Right renal pelvis (tissue), 4 donors: ENCODE results near the gene PIK3R4. TPM values are rescaled to one million over a fixed set of nuclear protein-coding genes. Genes with fewer than 3 reads are reported as not detected.

ENCODE experiments used
- DNase-seq, 4 donors: peaks; one replicate each; pipeline ENCODE4 v3.0.0-alpha.2; 2013; ENCODE audit warnings: low read depth in 4 of 4, low spot score in 3 of 4, missing footprints in 1 of 4
- polyA plus RNA-seq, 4 donors: library from polyadenylated mRNA; unstranded; fragments of 120-200 nt; gene quantifications; one replicate each; pipeline ENCODE4 v1.2.1, GENCODE V29; 2013; ENCODE audit not compliant: insufficient read length in 4 of 4

PIK3R4 gene
- polyA plus RNA-seq, result 10 to 100 TPM; 43.6 to 53.6 (median 47.7) TPM

GRCh38 chr3:130746246-130747039 lies at the start of gene PIK3R4:
TSS of gene PIK3R4 (minus strand) at chr3:130746829. CDS start at chr3:130745218, 1,611 bp downstream.
- peak; percentile 95 to 99 (median 98) for DNase-seq

GRCh38 chr3:130795396-130795795 lies 48.8 kb upstream of the PIK3R4 start:
- no peak for DNase-seq

GRCh38 chr3:130792246-130792645 lies 45.6 kb upstream of the PIK3R4 start:
- DNase-seq, result no peak

- DNase-seq, result no peak
Observed at GRCh38 chr3:130789782-130790322, 43.2 kb upstream of the PIK3R4 start.

DNA sequence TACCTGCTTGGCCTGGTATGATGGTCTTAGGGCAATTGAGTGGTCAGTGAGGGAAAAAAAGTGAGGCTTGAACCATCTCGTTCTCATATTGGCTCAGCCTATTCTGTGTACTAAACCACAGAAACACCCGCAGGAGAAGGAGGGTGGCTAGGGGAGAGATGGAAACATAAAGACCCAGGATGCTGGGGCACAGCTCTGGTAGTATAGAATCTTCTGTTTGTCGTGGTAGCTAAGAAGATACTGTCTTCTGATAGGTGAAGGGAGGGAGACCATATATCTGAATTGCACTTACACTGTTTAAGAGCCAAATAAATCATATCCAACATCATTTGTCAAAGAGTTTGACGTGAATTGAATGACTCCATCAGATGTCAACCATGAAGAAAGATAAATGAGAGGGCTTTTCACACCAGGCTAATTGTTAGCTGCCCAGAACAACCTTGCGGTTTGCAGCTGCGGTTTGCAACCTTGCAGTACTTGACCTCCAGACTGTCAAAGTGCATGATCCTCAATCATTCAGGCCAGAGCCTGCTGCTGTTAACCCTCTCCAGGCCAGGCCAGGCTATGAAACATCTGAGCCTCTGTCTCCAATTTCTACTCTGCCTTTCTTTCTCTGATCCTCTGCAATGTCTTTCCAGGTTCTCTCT lies 40.9 kb upstream of the PIK3R4 start:
- DNase-seq, result no peak

DNA sequence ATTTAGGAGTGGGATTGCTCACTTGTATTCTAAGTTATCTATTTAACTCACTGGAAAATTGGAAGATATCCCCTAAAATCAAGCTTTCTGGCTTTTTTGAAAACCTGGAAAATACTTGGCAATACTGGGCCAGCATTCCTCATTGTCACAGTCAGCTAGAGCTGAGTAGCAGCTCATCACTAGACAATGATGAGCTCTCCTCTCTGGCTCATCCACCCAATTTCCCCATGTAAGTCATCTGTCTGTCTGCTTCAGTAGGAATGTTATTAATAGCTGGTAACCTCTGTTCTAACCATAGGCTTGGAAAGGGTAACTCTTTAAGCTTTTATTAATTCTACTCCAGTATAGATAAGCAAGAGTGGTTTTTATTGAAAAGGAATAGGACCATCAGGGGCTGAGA lies 39.7 kb upstream of the PIK3R4 start:
- DNase-seq, result no peak

DNA sequence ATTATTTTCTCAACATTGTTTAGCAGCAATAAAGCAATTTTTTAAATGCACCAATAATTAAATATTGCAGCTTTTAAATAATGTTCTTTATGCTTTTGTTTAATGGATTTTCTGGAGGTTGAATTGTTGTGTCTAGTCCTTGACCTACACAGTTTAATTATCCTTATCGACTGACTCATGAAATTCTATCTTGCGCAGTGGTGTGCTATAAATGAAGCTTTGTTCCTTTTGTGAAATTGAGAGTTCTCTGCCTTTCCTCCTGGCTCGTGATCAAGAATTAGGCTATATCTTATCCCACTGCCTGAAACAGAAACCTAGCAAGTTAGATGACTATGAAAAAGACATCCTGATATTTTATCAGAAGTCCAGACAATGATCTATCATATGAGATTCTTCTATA lies 37.0 kb upstream of the PIK3R4 start:
- no peak for DNase-seq

DNA sequence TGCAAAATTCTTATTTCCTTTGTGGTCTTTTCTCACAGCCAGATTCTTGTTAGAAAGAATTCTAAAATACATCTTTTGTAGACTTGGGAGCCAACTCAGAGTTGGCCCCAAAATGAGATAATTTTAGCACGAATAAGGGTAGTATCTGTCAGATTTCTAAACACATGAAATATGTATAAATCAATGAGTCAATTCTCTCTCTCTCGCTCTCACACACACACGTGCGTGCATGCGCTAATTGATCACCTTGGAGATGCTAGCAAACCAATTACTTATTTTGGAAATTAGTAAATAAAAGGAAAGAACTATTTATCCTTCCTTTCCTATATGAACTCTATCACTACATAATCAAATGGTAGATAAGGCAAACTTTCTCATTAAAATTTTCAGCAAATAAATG lies 32.9 kb upstream of the PIK3R4 start:
- DNase-seq, result no peak

- peak in 1 of 4 donors; percentile 52 for DNase-seq
Observed at GRCh38 chr3:130779031-130779430, 32.4 kb upstream of the PIK3R4 start.

DNA sequence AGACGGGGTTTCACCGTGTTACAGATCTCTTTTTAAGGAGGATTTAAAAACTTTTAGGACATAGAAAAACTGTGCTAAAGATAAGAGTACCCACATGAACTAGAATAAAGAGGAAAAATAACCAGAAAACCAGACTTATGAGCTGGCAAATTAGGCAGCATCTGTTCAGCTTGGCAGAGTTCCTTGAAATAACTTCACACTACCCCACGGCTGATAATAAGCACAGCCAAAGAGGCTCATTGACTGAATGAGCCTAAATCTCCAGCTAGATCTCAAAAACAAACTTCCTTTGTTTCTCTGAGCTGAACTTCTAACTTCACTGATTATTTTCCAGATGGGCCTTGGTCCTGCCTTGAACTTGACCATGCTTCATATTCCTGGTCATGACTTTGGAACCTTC lies 26.7 kb upstream of the PIK3R4 start:
- DNase-seq, result no peak

GRCh38 chr3:130772129-130772528 lies 25.5 kb upstream of the PIK3R4 start:
- DNase-seq, result no peak

- DNase-seq, result no peak
Observed at GRCh38 chr3:130770644-130771043, 24.0 kb upstream of the PIK3R4 start.

DNA sequence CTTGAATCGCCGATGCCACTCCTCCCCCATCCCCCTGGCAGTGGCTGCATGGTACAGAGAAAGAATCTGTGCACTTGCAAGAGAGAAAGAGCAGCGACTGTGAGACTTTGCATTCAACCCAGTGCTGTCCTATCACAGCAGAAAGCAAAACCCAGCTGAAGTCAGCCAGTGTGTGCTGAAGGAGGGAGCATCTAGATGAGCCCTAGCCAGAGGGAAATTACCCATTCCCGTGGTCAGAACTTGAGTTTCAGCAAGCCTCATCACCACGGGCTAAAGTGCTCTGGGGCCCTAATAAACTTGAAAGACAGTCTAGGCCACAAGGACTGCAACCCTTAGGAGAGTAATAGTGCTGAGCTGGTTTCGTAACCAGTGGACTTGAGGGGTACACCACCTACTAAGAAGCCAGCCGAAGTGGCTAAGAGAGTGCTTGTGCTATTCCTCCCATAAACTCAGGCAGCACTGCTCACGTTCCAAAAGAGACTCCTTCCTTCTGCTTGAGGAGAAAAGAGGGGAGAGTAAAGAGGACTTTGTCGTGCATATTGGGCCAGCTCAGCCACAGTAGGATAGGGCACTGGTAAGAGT lies 15.2 kb upstream of the PIK3R4 start:
- no peak for DNase-seq

GRCh38 chr3:130760922-130761321 lies 14.3 kb upstream of the PIK3R4 start:
- DNase-seq, result no peak

- DNase-seq, result peak in 1 of 4 donors; percentile 50
Observed at GRCh38 chr3:130759692-130760338, 13.2 kb upstream of the PIK3R4 start.

GRCh38 chr3:130758624-130759369 lies 12.2 kb upstream of the PIK3R4 start:
- no peak for DNase-seq

GRCh38 chr3:130757611-130758150 lies 11.1 kb upstream of the PIK3R4 start:
- DNase-seq, result no peak

DNA sequence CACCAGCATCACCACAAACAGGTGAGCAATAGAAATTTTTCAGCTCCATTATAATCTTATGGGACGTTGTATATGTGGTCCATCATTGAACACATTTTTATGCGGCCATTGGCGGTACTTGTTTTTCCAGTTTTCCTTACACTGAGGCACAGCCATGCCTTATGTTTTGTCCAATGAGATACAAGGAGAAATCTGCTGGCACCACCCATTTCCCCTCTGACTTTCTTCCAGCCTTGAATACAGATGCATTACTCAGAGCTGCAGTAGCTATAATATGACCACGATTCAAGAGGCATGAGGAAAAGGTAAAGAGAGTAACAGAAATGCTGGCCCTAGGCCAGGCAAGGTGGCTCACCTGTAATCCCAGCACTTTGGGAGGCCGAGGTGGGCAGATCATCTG lies 9.0 kb upstream of the PIK3R4 start:
- no peak for DNase-seq

DNA sequence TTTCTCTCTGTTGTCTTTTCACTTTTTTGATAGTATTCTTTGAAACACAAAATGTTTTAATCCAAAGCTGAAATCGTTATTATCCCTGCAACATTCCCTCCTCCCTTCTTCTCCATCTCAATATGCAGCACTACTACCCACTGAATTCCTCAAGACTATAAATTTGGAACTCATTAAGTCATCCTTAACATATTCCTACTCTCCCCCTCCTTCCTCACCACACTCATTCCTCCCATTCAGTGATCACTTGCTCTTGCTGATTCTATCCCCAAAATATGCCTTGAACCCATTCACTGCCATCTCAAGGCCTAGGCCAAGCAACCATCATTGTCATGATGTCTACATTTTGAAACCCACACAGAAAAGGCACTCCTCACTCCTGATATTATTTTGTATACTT lies 2.4 kb upstream of the PIK3R4 start:
- no peak for DNase-seq

- no peak for DNase-seq
Observed at GRCh38 chr3:130748467-130748861, 1.8 kb upstream of the PIK3R4 start.
